ENCODE results near the gene RPS6KA2.

The RPS6KA2 gene

GRCh38 chr6:166505133-166505905, 121.7 kb downstream of the RPS6KA2 start:
- no peak for DNase-seq (ENCODE audit: low read depth in 4 of 4, low spot score in 1 of 4)

GRCh38 chr6:166504100-166504499, 123.0 kb downstream of the RPS6KA2 start:
- no peak for DNase-seq (ENCODE audit: low read depth in 4 of 4, low spot score in 1 of 4)

GRCh38 chr6:166503167-166503744, 123.8 kb downstream of the RPS6KA2 start:
- DNase-seq (ENCODE audit: low read depth in 4 of 4, low spot score in 1 of 4), result no peak

GRCh38 chr6:166502453-166502852, 124.6 kb downstream of the RPS6KA2 start:
- DNase-seq (ENCODE audit: low read depth in 4 of 4, low spot score in 1 of 4), result no peak

GRCh38 chr6:166501246-166501645, 125.8 kb downstream of the RPS6KA2 start:
- DNase-seq (ENCODE audit: low read depth in 4 of 4, low spot score in 1 of 4), result no peak

GRCh38 chr6:166500246-166500645, 126.8 kb downstream of the RPS6KA2 start:
- no peak for DNase-seq (ENCODE audit: low read depth in 4 of 4, low spot score in 1 of 4)

GRCh38 chr6:166499350-166500163, 127.5 kb downstream of the RPS6KA2 start:
- no peak for DNase-seq (ENCODE audit: low read depth in 4 of 4, low spot score in 1 of 4)

- no peak for DNase-seq (ENCODE audit: low read depth in 4 of 4, low spot score in 1 of 4)
Observed at GRCh38 chr6:166498661-166499349, 128.2 kb downstream of the RPS6KA2 start.

- DNase-seq (ENCODE audit: low read depth in 4 of 4, low spot score in 1 of 4), result no peak
Observed at GRCh38 chr6:166498228-166498627, 128.8 kb downstream of the RPS6KA2 start.

- no peak for DNase-seq (ENCODE audit: low read depth in 4 of 4, low spot score in 1 of 4)
Observed at GRCh38 chr6:166497087-166497899, 129.8 kb downstream of the RPS6KA2 start.

GRCh38 chr6:166496460-166496859, 130.6 kb downstream of the RPS6KA2 start:
- DNase-seq (ENCODE audit: low read depth in 4 of 4, low spot score in 1 of 4), result no peak

- no peak for DNase-seq (ENCODE audit: low read depth in 4 of 4, low spot score in 1 of 4)
Observed at GRCh38 chr6:166495487-166496314, 131.3 kb downstream of the RPS6KA2 start.

- DNase-seq (ENCODE audit: low read depth in 4 of 4, low spot score in 1 of 4), result peak in 3 of 4 experiments; percentile 12 to 26 (median 25)
Observed at GRCh38 chr6:166494757-166495486, 132.1 kb downstream of the RPS6KA2 start.

GRCh38 chr6:166494101-166494441, 133.0 kb downstream of the RPS6KA2 start:
- no peak for DNase-seq (ENCODE audit: low read depth in 4 of 4, low spot score in 1 of 4)

GRCh38 chr6:166493427-166494100, 133.5 kb downstream of the RPS6KA2 start:
- no peak for DNase-seq (ENCODE audit: low read depth in 4 of 4, low spot score in 1 of 4)

- no peak for DNase-seq (ENCODE audit: low read depth in 4 of 4, low spot score in 1 of 4)
Observed at GRCh38 chr6:166492092-166492741, 134.8 kb downstream of the RPS6KA2 start.

- DNase-seq (ENCODE audit: low read depth in 4 of 4, low spot score in 1 of 4), result no peak
Observed at GRCh38 chr6:166490671-166491500, 136.2 kb downstream of the RPS6KA2 start.
